Stimulated activated naive CD4-positive, alpha-beta T cell (primary cell): Measurements from ENCODE around the gene PRDM1.

Source experiments
- DNase-seq, 6 experiments: peaks; one replicate each; lab custom pipeline; 2025; lab: John Stamatoyannopoulos, UW

PRDM1 gene

GRCh38 chr6:106097411-106098231 lies 11.5 kb downstream of the PRDM1 start:
- peak; percentile 38 to 94 (median 68) for DNase-seq

- DNase-seq, result peak; percentile 35 to 86 (median 68)
Measured at GRCh38 chr6:106098383-106099234, 12.5 kb downstream of the PRDM1 start.

- no peak for DNase-seq
Measured at GRCh38 chr6:106099235-106099537, 13.1 kb downstream of the PRDM1 start.

DNA sequence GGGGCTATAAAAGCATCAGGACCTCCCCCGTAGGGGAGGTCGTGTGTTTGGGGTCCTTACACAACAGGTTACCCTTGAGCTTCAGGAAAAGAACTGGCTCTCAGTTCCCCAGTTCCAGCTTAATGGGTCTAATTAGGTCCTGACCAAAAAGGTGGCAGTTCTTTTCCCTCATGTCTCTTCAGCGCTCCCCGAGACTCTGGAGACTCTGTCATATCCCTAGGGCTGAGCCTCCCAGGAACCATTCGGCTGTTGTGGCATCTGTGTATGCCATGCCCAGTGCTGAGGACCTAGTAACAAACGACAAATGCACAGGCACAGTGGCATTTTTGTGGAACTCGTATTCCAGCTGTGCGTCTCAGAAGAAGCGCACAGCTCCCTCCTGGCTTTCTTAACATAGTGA lies 14.6 kb downstream of the PRDM1 start:
- DNase-seq, result no peak

- no peak for DNase-seq
Measured at GRCh38 chr6:106101466-106101865, 15.3 kb downstream of the PRDM1 start.

- no peak for DNase-seq
Measured at GRCh38 chr6:106102034-106102433, 15.9 kb downstream of the PRDM1 start.

GRCh38 chr6:106102967-106103727 lies 17.0 kb downstream of the PRDM1 start:
- DNase-seq, result no peak

DNA sequence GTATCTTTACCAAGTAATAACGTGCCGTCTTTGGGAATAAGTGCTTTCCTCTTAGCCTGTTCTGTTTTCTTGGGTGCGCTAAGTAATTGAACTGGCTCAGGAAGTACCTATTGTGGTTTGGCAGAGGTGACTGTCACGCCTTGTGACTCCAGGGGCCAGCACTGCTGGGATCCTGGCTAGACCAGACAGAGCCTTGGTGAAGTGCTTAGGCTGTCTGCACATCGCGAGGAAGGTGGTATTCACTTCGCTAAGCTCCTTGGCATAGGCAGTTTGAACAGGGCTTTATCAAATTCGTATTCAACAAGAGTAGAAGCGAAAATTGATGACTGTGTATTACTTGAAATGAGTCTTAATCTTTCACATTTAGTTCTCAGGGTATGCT lies 17.6 kb downstream of the PRDM1 start:
- peak in 5 of 6 experiments; percentile 6 to 24 (median 11) for DNase-seq

- no peak for DNase-seq
Measured at GRCh38 chr6:106104476-106104875, 18.3 kb downstream of the PRDM1 start.

DNA sequence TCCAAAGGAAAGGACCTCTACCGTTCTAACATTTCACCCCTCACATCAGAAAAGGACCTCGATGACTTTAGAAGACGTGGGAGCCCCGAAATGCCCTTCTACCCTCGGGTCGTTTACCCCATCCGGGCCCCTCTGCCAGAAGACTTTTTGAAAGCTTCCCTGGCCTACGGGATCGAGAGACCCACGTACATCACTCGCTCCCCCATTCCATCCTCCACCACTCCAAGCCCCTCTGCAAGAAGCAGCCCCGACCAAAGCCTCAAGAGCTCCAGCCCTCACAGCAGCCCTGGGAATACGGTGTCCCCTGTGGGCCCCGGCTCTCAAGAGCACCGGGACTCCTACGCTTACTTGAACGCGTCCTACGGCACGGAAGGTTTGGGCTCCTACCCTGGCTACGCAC lies 18.8 kb downstream of the PRDM1 start:
- no peak for DNase-seq

DNA sequence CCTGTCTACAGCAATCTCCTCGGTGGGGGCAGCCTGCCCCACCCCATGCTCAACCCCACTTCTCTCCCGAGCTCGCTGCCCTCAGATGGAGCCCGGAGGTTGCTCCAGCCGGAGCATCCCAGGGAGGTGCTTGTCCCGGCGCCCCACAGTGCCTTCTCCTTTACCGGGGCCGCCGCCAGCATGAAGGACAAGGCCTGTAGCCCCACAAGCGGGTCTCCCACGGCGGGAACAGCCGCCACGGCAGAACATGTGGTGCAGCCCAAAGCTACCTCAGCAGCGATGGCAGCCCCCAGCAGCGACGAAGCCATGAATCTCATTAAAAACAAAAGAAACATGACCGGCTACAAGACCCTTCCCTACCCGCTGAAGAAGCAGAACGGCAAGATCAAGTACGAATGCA lies 19.4 kb downstream of the PRDM1 start:
- DNase-seq, result no peak

GRCh38 chr6:106106276-106107042 lies 20.3 kb downstream of the PRDM1 start:
- DNase-seq, result no peak

DNA sequence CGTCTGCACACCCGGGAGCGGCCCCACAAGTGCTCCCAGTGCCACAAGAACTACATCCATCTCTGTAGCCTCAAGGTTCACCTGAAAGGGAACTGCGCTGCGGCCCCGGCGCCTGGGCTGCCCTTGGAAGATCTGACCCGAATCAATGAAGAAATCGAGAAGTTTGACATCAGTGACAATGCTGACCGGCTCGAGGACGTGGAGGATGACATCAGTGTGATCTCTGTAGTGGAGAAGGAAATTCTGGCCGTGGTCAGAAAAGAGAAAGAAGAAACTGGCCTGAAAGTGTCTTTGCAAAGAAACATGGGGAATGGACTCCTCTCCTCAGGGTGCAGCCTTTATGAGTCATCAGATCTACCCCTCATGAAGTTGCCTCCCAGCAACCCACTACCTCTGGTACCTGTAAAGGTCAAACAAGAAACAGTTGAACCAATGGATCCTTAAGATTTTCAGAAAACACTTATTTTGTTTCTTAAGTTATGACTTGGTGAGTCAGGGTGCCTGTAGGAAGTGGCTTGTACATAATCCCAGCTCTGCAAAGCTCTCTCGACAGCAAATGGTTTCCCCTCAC lies 21.0 kb downstream of the PRDM1 start:
- DNase-seq, result no peak

GRCh38 chr6:106108129-106108528 lies 22.0 kb downstream of the PRDM1 start:
- no peak for DNase-seq

DNA sequence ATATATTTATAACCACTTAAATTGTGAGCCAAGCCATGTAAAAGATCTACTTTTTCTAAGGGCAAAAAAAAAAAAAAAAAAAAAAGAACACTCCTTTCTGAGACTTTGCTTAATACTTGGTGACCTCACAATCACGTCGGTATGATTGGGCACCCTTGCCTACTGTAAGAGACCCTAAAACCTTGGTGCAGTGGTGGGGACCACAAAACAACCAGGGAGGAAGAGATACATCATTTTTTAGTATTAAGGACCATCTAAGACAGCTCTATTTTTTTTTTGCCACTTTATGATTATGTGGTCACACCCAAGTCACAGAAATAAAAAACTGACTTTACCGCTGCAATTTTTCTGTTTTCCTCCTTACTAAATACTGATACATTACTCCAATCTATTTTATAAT lies 22.9 kb downstream of the PRDM1 start:
- DNase-seq, result no peak

DNA sequence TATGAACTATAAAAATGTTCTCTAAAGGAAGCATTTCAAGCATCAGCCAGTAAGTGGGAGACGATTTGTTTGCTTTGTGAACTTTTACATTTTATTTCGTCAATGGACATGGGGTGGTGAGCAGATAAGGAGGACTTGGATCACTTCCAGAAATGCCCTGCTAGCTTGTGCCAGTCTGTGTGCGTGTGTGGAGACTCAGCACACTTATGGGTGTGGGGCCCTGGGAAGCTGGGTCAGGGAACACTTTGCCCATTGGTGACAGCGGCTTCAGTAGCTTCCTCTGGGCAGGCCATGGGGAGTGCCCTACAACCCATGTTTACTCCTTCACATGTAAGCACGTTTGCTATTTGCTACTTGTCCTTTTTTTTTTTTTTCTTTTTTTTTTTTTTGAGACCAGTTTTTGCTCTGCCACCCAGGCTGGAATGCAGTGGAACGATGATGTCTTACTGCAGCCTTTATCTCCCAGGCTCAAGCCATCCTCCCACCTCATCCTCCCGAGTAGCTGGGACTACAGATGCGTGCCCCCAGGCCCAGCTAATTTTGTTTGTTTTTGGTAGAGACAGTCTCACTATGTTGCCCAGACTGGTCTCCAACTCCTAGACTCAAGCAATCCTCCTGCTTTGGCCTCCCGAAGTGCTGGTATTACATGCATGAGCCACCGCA lies 24.2 kb downstream of the PRDM1 start:
- DNase-seq, result no peak

DNA sequence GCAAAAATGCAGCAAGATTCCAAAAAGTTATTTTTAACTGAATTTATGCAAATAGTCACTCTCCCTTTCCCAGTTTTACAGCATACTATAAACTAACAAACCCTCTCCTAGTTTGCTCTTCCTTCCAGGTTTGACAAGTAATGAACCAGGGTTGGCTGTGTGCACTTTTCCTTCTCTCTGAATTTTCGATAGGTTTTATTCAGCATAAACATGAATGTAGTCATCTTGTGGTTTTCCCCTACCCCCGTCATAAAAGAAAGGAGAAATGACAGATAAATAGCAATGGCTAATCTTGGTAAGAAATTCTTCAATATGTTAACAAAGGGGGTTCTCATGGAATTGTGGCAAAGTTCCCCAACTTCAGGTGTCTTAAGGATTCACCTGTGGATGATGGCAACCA lies 26.3 kb downstream of the PRDM1 start:
- DNase-seq, result peak in 3 of 6 experiments; percentile 3 to 32 (median 31)

DNA sequence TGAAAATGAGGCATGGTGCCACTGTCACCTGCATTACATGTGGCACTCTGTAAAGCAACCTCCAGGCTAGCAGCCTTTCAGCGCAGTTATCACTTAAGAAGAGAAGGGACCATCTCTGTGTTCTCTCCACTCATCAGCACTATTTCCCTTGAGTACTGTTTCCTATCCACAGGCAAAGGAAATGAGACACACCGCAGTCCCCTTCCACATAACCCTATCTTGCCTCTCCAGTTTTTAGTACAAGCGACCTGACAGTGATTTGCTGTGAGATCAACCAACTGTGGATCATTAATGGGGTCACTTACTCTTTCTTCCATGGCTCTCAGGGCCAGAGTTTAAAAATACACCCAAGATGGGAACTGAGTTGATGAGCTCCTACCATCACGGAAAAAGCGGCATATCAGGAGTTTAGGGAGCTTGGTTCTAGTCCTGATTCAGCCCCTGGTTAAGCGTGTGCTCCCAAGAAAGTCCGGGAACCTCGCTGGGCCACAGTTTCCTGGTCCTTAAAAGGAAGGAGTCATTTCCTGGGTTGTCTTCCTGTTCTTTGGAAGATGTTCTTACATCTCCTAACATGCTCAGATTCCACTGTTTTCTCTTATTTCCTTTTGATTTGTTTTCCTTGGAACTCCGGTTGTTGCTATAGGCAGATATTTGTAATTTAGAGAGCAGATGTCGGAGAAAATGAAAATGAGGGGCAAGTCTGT lies 27.3 kb downstream of the PRDM1 start:
- DNase-seq, result peak in 1 of 6 experiments; percentile 9

DNA sequence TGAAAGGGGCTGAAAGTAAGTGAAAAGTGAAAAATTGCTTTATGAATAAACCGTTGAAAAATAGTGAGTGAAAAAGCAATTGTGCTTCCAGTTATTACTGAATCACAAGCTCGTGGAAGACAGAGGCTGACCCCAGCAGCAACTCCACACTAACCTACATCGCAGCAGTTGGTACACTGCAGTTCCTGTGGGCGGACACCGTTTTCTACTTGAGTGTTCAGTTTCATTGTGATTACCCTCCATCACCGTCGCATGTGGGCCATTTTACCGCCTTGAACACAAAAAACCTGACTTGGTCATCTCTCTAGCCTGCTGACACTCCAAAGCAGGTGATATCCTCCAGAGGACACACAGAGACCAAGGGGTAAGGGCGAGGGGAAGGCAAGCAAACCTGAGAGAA lies 28.4 kb downstream of the PRDM1 start:
- no peak for DNase-seq

- DNase-seq, result no peak
Measured at GRCh38 chr6:106115286-106115685, 29.1 kb downstream of the PRDM1 start.
